ENCODE measurements around the gene ERC2. TPM values are rescaled to one million over a fixed set of nuclear protein-coding genes. Genes with fewer than 3 reads are reported as not detected.

ERC2 gene
- total RNA-seq, 2 donors from 2014 or later = 1.2 TPM; not detected in 1

DNA sequence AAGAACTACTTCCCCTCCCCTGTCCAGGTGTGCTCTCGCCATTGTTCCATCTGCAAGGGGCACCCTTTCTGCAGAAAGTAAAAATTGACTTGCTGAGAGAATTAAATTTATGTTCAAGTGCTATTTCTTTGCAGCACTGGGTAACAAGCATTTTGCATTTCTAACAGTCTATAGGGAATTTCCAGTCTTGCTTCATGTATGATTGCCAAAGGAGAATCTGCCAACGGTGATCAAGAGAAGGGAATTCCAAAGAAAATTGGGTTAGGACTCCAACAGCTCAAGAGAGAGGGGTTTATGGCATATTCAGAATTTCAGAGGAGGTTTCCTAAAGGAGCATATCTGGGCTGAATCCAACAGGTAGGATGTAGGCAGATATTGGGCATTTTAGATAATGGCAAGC lies 844.5 kb downstream of the ERC2 start:
- H3K36me3 ChIP-seq = no peaks in the 10 kb centered on the region
- no peak overlapping the region for H3K4me3 ChIP-seq
- TF ChIP-seq, protein P1, sequence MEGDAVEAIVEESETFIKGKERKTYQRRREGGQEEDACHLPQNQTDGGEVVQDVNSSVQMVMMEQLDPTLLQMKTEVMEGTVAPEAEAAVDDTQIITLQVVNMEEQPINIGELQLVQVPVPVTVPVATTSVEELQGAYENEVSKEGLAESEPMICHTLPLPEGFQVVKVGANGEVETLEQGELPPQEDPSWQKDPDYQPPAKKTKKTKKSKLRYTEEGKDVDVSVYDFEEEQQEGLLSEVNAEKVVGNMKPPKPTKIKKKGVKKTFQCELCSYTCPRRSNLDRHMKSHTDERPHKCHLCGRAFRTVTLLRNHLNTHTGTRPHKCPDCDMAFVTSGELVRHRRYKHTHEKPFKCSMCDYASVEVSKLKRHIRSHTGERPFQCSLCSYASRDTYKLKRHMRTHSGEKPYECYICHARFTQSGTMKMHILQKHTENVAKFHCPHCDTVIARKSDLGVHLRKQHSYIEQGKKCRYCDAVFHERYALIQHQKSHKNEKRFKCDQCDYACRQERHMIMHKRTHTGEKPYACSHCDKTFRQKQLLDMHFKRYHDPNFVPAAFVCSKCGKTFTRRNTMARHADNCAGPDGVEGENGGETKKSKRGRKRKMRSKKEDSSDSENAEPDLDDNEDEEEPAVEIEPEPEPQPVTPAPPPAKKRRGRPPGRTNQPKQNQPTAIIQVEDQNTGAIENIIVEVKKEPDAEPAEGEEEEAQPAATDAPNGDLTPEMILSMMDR (IDR thresholded peaks at IDR 0.05) = no peak
- H3K27me3 ChIP-seq (replicated peaks; ENCODE audit: insufficient read depth) = no peaks in the 10 kb centered on the region
- DNase-seq (ENCODE audit: low spot score) (no peak), ATAC-seq (ENCODE audit: insufficient number of reproducible peaks, low FRiP score, low read depth) (no peak)
- H3K9me3 ChIP-seq = no peaks in the 10 kb centered on the region
- no peaks in the 10 kb centered on the region for H3K4me1 ChIP-seq (ENCODE audit: control insufficient read depth in 1 of 2, low read depth in 2 of 2)
- H3K27ac ChIP-seq = no peak overlapping the region

DNA sequence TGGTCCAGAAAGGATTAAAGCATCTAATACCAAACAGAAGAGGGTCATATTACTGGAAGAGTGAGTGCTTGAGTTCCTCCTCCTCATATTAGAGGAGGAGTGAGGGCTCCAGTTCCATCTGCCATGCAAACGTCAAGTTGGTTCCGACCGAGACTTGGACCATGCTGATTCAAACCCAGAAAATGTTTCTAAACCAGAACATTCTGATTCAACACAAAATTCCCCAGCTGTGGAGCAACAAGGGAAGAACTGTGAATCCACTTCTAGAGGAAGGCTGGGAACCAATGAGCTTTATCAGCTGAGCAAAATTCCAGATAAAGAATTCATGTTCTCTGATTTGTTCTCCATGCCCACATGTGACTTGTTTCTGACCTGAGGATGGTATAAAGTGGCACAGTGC lies 845.5 kb downstream of the ERC2 start:
- ATAC-seq (ENCODE audit: insufficient number of reproducible peaks, low FRiP score, low read depth) (no peak), DNase-seq (ENCODE audit: low spot score) (no peak)
- Histone ChIP-seq H3K4me1 (ENCODE audit: control insufficient read depth in 1 of 2, low read depth in 2 of 2) (no peaks in the 10 kb centered on the region), H3K36me3 (no peaks in the 10 kb centered on the region), H3K9me3 (no peaks in the 10 kb centered on the region), H3K27me3 (replicated peaks; ENCODE audit: insufficient read depth) (no peaks in the 10 kb centered on the region), H3K4me3 (no peak overlapping the region), H3K27ac (no peak overlapping the region)
- TF ChIP-seq, protein P1 (IDR thresholded peaks at IDR 0.05) = no peak

DNA sequence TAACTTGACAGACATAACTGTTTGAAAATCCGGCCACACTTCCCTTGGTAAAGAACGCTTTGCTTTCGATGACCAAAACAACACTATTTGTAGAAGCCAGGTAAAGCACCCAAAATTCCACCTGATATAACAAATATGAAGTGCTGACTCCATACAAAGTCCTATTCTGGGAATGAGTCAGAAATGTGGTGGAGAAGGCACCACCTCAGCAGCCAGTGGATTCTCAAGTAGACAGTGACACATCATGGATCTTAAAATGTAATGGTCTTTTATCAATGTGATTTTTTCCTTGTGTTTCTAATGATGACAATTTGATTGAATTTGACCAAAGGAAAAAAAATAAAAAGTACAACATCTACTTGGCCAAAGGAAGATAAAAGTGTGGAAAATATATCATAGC lies 846.2 kb downstream of the ERC2 start:
- no peaks in the 10 kb centered on the region for H3K27me3 ChIP-seq (replicated peaks; ENCODE audit: insufficient read depth)

DNA sequence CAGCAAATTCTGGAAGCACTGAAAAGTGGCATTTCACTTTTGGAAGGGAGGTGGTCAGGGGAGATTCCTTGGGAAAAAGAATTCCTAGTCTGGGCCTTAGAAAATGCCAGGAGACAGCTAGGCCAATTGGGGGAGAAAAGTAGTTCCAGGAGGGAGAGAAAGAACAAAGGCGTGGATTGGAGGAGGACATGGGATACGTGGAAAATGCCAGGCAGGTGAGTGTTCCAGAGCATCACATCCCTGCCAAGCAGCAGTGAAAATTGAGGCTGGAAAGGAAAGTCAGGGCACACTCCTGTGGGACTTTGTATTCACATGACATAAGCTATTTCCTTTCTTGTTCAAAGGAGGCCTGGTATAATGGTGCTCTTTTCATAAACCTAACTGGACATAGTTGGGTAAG lies 846.6 kb downstream of the ERC2 start:
- no peaks in the 10 kb centered on the region for H3K4me1 ChIP-seq (ENCODE audit: control insufficient read depth in 1 of 2, low read depth in 2 of 2)
- H3K9me3 ChIP-seq = no peaks in the 10 kb centered on the region
- TF ChIP-seq, protein P1 (IDR thresholded peaks at IDR 0.05) = no peak
- ATAC-seq (ENCODE audit: insufficient number of reproducible peaks, low FRiP score, low read depth) (no peak), DNase-seq (ENCODE audit: low spot score) (no peak)
- no peaks in the 10 kb centered on the region for H3K36me3 ChIP-seq
- no peaks in the 10 kb centered on the region for H3K27me3 ChIP-seq (replicated peaks; ENCODE audit: insufficient read depth)
- H3K4me3 ChIP-seq = no peak overlapping the region
- H3K27ac ChIP-seq = no peak overlapping the region

More for the DNA sequence above, 846.2 kb downstream of the ERC2 start:
- Histone ChIP-seq H3K36me3 (no peaks in the 10 kb centered on the region), H3K27ac (no peak overlapping the region), H3K4me1 (ENCODE audit: control insufficient read depth in 1 of 2, low read depth in 2 of 2) (no peaks in the 10 kb centered on the region), H3K4me3 (no peak overlapping the region), H3K9me3 (no peaks in the 10 kb centered on the region)
- no peak for DNase-seq (ENCODE audit: low spot score)
- TF ChIP-seq, protein P1 (IDR thresholded peaks at IDR 0.05) = no peak
- ATAC-seq (ENCODE audit: insufficient number of reproducible peaks, low FRiP score, low read depth) = no peak

DNA sequence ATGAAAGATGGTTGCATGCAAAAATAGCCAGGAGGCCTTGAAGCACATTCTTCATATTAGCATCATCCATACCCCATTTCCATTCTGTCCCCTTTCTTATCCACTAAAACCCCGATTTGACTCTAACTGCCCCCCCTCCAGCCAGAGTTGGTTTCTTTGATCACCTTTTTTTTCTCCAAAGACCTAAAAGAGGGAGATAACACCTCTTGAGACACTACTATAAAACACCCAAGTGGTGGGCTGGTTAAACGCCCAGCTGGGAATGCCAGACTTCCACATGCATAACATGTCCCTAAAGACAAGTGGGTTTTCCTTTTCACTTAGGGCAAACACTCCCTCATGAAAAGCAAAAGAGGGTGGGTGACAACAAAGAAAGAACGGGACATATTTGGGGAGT lies 847.2 kb downstream of the ERC2 start:
- TF ChIP-seq, protein P1 (IDR thresholded peaks at IDR 0.05) = no peak
- Histone ChIP-seq H3K36me3 (no peaks in the 10 kb centered on the region), H3K9me3 (no peaks in the 10 kb centered on the region), H3K27me3 (replicated peaks; ENCODE audit: insufficient read depth) (no peaks in the 10 kb centered on the region), H3K4me1 (ENCODE audit: control insufficient read depth in 1 of 2, low read depth in 2 of 2) (no peaks in the 10 kb centered on the region), H3K4me3 (no peak overlapping the region), H3K27ac (no peak overlapping the region)
- ATAC-seq (ENCODE audit: insufficient number of reproducible peaks, low FRiP score, low read depth) (no peak), DNase-seq (ENCODE audit: low spot score) (no peak)
